Peyer's patch (tissue), 4 donors: ENCODE measurements around the gene EN2. TPM values are rescaled to one million over a fixed set of nuclear protein-coding genes. Genes with fewer than 3 reads are reported as not detected.

ENCODE experiments used
- DNase-seq, 3 donors: peaks; one replicate each; pipeline ENCODE4 v3.0.0-alpha.2; 2017 to 2019
- H3K27ac ChIP-seq, 4 donors: fragments of 200-600 bp; sonication (generic); one replicate each; pipeline ENCODE4 v1.5.1; 2016 to 2019
- H3K27me3 ChIP-seq, 2 donors: fragments of 200-600 bp; sonication (generic); one replicate each; pipeline ENCODE4 v1.5.1; 2019
- H3K36me3 ChIP-seq, 3 donors: fragments of 200-600 bp; sonication (generic); one replicate each; pipeline ENCODE4 v1.5.1; 2016 to 2019
- H3K4me1 ChIP-seq, 4 donors: fragments of 200-600 bp; sonication (generic); one replicate each; pipeline ENCODE4 v1.5.1; 2016 to 2019
- H3K4me3 ChIP-seq, 4 donors: fragments of 200-600 bp; sonication (generic); 1 replicate in 3 of 4; 2 replicates in 1 of 4; pipeline ENCODE4 v1.5.1; 2016 to 2019; ENCODE audit warnings: mild to moderate bottlenecking in 1 of 4
- H3K9me3 ChIP-seq, 4 donors: fragments of 200-600 bp; sonication (generic); one replicate each; pipeline ENCODE4 v1.5.1; 2016 to 2019; ENCODE audit warnings: mild to moderate bottlenecking in 1 of 4
- POLR2A ChIP-seq, 2 donors: fragments of 450-650 bp; IDR thresholded peaks; one replicate each; pipeline ENCODE4 v1.5.1; 2017; ENCODE audit warnings: antibody characterized with exemption in 2 of 2, mild to moderate bottlenecking in 2 of 2, moderate library complexity in 2 of 2
- total RNA-seq, 4 donors: library from RNA; depleted of rRNA; stranded (reverse); fragments of >200 nt; gene quantifications; one replicate each; pipeline ENCODE4 v1.1.0, GENCODE V29; 2016
- TF ChIP-seq, protein P1 (sequence below), 6 experiments: fragments of 450-650 bp in 4 of 6; fragments of 200-600 bp in 2 of 6; sonication (generic) in 1 of 6; IDR thresholded peaks; one replicate each; pipeline ENCODE4 v1.5.1; 2017 to 2019; ENCODE audit warnings: antibody characterized with exemption in 6 of 6, mild to moderate bottlenecking in 3 of 6, moderate library complexity in 1 of 6

Gene EN2
- total RNA-seq, 4 donors from 2014 or later: not detected

DNA sequence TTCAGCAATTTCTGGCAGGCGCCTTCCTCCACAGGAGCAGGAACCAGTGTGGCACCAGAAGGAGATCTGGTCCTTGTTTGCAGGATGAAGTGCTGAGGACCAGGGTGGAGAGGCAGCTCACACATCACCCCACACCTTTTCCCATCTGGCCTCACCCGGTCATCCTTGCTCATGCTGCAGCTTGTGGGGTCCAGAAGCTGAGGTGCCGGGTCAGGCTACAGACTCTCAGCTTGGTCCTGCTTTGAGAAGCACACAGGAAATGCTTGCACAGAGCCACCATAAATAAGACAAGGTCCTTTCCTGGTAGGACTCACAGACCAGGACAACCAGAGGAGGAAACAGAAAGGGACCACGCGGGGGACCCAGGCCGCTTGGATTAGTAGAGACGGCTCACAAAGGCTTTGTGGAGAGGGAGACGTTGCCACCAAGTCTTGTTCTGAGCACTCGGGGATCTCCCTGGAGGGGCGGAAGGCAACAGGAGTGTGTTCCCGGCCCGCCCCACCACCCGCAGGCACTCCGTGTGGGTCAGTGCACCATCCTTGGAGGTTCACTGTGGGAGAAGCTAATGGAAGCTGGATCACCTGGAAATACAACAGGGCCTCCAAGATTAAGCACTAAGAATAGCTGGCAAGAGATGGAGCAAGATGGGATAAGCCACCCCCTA lies 29.6 kb upstream of the EN2 start:
- Histone ChIP-seq H3K9me3 (no peaks in the 10 kb centered on the region), H3K27ac (no peak overlapping the region), H3K4me1 (no peaks in the 10 kb centered on the region), H3K36me3 (no peaks in the 10 kb centered on the region), H3K4me3 (no peak overlapping the region), H3K27me3 (no peaks in the 10 kb centered on the region)
- no peak for DNase-seq
- TF ChIP-seq POLR2A (IDR thresholded peaks at IDR 0.05): no peak
- TF ChIP-seq, protein P1, sequence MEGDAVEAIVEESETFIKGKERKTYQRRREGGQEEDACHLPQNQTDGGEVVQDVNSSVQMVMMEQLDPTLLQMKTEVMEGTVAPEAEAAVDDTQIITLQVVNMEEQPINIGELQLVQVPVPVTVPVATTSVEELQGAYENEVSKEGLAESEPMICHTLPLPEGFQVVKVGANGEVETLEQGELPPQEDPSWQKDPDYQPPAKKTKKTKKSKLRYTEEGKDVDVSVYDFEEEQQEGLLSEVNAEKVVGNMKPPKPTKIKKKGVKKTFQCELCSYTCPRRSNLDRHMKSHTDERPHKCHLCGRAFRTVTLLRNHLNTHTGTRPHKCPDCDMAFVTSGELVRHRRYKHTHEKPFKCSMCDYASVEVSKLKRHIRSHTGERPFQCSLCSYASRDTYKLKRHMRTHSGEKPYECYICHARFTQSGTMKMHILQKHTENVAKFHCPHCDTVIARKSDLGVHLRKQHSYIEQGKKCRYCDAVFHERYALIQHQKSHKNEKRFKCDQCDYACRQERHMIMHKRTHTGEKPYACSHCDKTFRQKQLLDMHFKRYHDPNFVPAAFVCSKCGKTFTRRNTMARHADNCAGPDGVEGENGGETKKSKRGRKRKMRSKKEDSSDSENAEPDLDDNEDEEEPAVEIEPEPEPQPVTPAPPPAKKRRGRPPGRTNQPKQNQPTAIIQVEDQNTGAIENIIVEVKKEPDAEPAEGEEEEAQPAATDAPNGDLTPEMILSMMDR (IDR thresholded peaks at IDR 0.05): no peak

DNA sequence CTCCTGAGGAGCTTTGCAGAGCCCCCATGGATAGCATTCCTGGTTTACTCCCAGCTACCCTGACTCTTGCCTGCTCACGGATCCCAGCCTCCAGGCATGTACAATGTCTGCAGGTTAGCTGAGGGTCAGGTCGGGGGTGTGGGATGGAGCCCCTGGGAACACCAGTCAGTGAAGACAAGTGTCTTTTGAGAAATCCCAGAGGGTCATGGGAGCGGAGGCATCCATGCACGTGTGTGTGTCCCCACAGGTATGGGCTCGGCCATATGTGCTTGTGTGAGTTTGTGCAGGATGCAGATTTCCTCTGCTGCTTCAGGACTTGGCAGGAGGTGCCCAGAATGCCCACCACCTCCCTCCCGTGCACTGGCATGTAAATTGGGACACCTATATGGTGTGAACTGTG lies 28.3 kb upstream of the EN2 start:
- Histone ChIP-seq H3K36me3 (no peaks in the 10 kb centered on the region), H3K27me3 (no peaks in the 10 kb centered on the region), H3K4me3 (no peak overlapping the region), H3K9me3 (no peaks in the 10 kb centered on the region), H3K4me1 (no peaks in the 10 kb centered on the region), H3K27ac (no peak overlapping the region)
- no peak for DNase-seq
- TF ChIP-seq POLR2A (IDR thresholded peaks at IDR 0.05): no peak
- TF ChIP-seq, protein P1 (IDR thresholded peaks at IDR 0.05): no peak

DNA sequence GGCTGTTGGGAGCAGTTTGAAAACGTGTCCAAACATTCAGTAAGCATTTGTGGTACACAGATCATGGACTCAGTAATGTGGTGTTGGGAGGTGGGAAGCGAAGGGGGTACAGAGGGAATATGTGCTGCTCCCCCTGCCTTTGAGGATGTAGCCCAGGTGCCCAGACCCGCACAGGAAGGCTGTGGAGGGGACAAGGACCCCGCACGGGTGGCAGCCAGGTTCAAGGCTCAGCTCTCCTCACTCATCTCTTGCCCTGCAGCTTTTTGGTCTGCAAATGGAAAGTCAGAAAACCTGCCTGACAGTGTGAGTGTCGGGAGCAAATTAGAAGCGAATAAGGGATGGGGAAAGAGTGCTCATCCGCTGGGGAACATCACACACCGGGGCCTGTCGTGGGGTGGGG lies 27.3 kb upstream of the EN2 start:
- no peak for DNase-seq
- TF ChIP-seq, protein P1 (IDR thresholded peaks at IDR 0.05): no peak
- no peak for TF ChIP-seq POLR2A (IDR thresholded peaks at IDR 0.05)
- no peak overlapping the region for H3K27ac ChIP-seq
- no peaks in the 10 kb centered on the region for H3K27me3 ChIP-seq
- no peaks in the 10 kb centered on the region for H3K4me1 ChIP-seq
- no peaks in the 10 kb centered on the region for H3K9me3 ChIP-seq
- H3K36me3 ChIP-seq: no peaks in the 10 kb centered on the region
- H3K4me3 ChIP-seq: no peak overlapping the region

DNA sequence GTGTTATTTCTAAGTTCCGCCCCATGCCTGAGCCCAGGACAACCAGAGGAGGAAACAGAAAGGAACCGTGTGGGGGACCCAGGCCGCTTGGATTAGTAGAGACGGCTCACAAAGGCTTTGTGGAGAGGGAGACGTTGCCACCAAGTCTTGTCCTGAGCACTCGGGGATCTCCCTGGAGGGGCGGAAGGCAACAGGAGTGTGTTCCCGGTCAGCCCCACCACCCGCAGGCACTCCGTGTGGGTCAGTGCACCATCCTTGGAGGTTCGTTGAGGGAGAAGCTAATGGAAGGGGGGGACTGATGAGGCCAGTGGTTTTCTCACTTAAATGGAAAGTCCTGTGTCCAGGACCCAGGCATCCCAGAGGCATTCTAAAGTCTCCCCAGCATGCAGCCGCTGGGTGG lies 26.7 kb upstream of the EN2 start:
- DNase-seq: no peak
- Histone ChIP-seq H3K4me3 (no peak overlapping the region), H3K27ac (no peak overlapping the region), H3K27me3 (no peaks in the 10 kb centered on the region), H3K9me3 (no peaks in the 10 kb centered on the region), H3K36me3 (no peaks in the 10 kb centered on the region), H3K4me1 (no peaks in the 10 kb centered on the region)
- no peak for TF ChIP-seq POLR2A (IDR thresholded peaks at IDR 0.05)

DNA sequence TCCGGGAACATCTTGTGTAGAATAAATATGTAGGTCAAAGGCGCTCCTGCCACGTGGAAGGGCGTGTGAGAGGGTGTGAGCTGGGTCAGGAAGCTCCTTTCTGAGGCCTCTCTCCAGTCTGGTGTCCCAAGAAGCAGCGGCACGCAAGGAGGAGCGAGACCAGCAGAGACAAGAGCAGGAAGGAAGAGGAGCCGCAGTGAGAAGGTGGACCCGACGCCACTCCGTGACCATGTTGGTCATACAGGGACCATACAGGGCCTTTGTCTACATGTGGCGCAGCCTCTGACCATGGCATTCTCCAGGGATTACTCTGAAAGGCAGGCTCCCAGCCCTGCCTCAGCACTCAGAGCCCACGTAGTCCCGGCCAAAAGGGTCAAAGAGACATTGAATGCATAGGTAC lies 26.2 kb upstream of the EN2 start:
- DNase-seq: no peak
- Histone ChIP-seq H3K27ac (no peak overlapping the region), H3K4me3 (no peak overlapping the region), H3K4me1 (no peaks in the 10 kb centered on the region), H3K9me3 (no peaks in the 10 kb centered on the region), H3K27me3 (no peaks in the 10 kb centered on the region), H3K36me3 (no peaks in the 10 kb centered on the region)
- TF ChIP-seq POLR2A (IDR thresholded peaks at IDR 0.05): no peak
- TF ChIP-seq, protein P1 (IDR thresholded peaks at IDR 0.05): no peak

DNA sequence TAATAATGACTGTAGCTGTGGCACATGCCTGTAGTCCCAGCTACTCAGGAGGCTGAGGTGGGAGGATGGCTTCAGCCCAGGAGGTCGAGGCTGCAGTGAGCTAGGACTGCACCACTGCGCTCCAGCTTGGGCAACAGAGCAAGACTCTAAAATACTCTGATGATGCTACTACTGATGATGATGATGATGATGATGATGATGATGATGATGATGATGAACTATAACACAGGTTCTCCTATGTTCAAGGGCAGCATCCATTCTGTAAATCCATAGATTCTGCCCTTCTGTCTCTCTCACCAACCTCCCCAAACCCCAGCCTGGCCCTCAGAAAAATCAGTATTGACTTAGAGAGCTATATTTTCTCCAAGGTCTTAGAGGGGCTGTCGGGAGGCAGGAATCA lies 22.8 kb upstream of the EN2 start:
- TF ChIP-seq, protein P1 (IDR thresholded peaks at IDR 0.05): no peak
- no peak for TF ChIP-seq POLR2A (IDR thresholded peaks at IDR 0.05)
- no peak overlapping the region for H3K4me3 ChIP-seq
- no peaks in the 10 kb centered on the region for H3K27me3 ChIP-seq

More for the DNA sequence above, 22.8 kb upstream of the EN2 start:
- Histone ChIP-seq H3K36me3 (no peaks in the 10 kb centered on the region), H3K9me3 (no peaks in the 10 kb centered on the region), H3K4me1 (no peaks in the 10 kb centered on the region), H3K27ac (no peak overlapping the region)
- no peak for DNase-seq
